Upper lobe of left lung (tissue), 4 donors: ENCODE measurements around the gene BMP5.

Experiments
- POLR2AphosphoS5 ChIP-seq, 2 donors: sonication (generic); formaldehyde crosslinking; IDR thresholded peaks; one replicate each; pipeline ENCODE4 v1.5.1; 2017; ENCODE audit warnings: antibody characterized with exemption in 2 of 2
- TF ChIP-seq, protein P1 (sequence below), 6 experiments: fragments of 450-650 bp in 4 of 6; fragments of 200-600 bp in 2 of 6; sonication (generic) in 2 of 6; IDR thresholded peaks; one replicate each; pipeline ENCODE4 v1.5.1; 2016 to 2019; ENCODE audit warnings: antibody characterized with exemption in 6 of 6

DNA sequence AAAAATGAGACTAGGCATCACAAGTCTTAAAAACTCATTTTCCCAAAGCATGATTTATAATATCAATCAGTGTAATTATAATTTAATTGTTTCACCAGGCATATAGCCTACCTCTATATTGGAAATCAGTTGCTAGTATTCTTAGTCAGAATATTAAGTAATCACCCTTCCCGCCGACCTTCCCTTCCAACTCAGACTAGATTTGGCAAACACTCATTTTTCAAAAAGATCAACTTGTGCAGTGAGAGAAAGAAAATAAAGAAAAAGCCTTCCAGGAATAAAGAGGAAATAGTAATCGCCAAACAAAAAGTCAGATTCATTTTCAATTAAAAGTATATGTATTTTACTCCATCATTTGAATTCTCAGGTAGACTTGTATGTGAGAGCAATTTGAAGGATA, 1.9 kb upstream of the BMP5 start:
- TF ChIP-seq, protein P1, sequence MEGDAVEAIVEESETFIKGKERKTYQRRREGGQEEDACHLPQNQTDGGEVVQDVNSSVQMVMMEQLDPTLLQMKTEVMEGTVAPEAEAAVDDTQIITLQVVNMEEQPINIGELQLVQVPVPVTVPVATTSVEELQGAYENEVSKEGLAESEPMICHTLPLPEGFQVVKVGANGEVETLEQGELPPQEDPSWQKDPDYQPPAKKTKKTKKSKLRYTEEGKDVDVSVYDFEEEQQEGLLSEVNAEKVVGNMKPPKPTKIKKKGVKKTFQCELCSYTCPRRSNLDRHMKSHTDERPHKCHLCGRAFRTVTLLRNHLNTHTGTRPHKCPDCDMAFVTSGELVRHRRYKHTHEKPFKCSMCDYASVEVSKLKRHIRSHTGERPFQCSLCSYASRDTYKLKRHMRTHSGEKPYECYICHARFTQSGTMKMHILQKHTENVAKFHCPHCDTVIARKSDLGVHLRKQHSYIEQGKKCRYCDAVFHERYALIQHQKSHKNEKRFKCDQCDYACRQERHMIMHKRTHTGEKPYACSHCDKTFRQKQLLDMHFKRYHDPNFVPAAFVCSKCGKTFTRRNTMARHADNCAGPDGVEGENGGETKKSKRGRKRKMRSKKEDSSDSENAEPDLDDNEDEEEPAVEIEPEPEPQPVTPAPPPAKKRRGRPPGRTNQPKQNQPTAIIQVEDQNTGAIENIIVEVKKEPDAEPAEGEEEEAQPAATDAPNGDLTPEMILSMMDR (IDR thresholded peaks at IDR 0.05), result no peak
- TF ChIP-seq POLR2AphosphoS5 (IDR thresholded peaks at IDR 0.05), result no peak
